ENCODE measurements around the gene KCNQ1.

Gene KCNQ1

DNA sequence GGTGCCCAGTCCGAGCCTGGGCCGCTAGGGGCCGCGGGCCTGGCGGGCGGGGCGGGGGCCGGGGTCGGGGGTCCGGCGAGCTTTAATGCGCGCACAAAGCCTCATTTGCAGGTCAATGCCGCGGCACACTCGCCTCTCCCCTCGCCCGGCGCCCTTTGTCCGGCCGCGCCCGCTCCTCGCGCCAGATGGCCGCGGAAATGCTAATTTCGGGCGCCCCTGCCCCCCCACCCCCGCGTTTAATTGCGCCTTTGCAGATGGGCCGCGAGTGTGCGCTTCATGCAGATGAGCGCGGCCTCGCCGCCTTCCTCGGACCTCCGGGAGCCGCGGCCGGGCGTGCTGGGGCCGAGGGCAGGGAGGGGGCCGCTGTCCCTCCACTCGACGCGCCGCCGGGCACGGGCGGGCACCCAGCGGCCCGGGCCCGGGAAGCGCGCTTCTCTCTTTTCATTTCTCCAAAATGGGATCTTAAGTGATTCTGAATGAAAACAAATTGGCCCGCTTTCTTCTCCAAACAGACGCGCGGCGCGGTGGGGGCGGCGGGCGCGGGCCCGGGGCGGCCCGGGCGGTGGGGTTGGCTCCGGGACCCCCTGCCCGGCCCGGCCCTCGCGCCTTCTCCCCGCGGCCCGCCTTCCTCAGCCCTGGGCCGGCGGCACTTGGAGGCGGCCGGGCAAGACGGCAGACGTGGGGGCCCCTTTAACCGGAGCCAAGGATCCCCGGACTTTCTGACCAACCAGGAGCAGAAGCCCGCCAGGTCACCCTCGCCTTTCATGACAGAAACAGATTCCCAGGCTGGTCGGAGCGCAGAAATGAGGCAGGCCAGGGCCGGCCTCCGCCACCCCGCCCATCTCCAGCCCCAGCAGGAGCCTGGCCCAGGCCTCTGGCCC lies 417.8 kb downstream of the KCNQ1 start:
- no peak for DNase-seq (ENCODE audit: low spot score)

DNA sequence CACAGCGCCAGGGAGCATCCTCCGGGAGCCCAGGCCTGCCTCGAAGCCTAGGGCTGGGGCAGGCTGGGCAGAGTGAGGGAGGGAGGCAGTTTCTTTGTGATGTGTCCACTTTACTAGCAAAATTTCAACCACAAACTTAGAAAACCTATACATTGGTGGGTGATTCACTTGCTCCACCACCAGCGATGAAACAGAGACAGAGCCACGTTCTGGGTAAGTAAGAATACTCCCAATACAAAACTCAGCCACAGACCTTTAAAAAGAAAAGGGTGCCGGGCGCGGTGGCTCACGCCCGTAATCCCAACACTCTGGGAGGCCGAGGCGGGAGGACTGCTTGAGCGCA lies 418.4 kb downstream of the KCNQ1 start:
- no peak for DNase-seq (ENCODE audit: low spot score)

DNA sequence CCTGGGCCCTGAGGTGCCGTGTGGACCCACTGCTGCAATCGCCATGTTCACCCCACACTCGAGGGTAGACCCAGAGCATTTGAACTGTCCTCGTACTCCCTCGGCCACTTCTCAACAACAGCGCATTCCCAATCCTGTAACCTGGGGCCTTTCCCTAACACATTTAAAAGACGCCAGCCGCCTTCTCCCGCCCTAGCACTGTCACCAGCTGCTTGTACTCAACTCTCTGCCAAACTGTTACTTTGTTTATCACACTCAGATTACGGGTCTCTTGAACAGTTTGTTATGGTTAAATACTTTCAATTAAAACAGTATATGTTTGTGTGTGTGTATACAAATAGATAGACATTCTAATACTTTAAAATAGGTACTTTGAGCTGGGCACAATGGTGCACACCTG lies 420.1 kb downstream of the KCNQ1 start:
- DNase-seq (ENCODE audit: low spot score) = no peak

DNA sequence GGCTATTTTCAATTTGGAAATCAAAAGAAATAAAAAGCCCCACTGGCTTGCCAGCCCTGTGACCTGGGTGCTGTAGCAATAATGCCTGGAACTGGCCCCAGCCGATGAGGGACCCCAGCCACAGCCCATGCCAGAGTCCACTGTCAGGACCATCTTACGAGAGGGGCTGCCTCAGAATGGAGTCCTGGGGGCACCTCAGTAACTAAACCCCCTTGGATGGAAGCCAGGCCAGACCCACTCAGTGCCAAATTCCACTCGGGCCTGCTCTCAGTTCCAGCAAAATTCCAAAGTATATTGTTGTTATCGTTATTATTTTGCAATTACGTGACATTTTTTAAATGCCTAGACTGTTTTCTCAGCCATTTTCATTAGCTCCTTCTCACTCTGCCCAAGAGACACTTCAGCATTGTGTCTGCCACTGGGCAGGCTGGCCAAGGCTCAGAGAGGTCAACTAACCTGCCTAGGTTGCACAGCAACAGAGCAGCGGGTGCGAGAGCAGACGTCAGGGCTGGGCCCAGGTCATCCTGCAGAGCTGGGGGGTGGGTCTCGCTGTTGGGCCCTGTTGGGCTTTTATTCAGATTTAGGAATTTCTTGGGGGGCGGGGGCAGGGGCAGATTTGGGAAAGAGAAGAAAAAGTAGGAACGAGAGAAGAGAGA lies 421.2 kb downstream of the KCNQ1 start:
- no peak for DNase-seq (ENCODE audit: low spot score)

DNA sequence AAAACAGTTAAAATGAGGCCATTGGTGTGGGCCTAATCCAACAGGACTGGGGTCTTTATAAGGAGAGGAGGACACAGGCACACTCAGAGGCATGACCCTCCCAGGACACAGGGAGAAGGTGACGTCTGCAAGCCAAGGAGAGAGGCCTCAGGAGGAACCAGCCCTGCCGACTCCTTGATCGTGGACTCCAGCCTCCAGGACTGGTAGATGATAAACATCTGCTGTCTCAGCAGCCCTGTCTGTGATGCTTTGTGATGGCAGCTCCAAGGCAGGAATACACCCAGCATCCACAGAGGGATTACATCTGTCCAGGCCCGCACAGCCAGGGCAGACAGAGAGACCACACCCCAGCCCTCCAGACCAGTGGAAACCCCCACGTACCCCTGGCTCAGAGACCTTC lies 422.3 kb downstream of the KCNQ1 start:
- no peak for DNase-seq (ENCODE audit: low spot score)

DNA sequence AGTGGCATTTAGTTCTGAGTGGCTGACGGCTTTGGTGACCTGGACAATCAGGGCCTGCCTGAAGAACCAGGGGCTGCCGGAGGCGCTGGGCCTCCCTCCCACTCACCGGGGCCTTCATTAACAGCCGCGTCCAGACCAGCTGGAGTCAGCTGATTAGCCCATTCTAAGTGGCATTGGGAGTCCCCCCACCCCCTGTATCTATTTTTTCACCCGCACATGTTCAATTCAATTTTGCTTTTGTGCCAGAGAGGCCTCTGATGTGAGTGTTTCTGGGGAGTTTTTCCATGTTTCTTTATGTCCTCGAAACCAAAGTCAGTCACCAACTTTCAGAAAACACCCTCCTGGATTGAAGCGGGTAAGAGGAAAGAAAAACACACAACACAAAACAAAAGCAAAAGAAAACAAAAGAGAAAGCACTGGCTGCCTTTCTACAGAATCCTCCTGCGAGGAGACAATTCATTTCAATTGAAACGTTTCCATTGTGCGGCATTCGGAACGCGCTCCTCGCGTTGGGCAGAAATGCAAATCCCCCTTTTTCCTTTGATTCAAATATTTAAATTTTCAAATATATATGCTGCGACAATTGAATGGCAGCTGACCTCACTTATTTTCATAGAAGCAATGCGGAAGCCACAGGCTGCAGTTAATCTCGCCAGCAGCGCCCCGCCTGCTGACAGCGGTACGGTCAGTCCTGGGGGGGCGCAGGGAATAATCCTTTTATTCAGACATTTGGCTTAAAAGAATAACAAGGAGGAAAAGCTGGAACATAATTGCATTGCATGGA lies 423.1 kb downstream of the KCNQ1 start:
- DNase-seq (ENCODE audit: low spot score) = no peak

DNA sequence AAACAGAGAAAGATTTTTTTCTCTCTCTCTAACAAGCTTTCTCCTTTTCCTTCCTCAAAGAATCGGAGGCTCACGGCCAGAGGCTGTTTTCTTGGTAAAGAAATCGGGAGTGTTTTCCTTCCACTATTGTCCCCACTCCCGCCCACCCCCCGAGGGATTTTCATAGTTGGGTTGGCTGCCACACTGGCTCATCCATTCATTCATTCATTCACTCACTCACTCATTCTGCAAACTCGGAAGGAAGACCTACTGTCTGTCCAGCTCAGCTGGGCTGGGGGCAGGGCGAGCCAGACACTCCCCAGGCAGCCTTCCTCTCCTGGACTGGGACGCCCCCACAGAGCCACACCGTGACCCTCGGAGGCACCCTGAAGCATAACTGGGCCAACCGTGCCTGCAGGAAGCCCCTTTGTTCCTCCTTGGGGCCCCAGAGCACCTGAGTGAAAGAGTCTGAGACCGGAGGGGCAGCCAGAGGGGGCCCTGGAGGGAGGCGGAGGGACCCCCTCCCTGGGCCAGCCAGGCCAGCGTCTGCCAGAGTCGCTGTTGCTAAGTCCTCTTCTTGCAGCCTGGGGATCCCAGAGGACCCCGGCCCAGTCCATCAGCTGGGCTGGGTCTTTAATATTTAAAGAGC lies 423.8 kb downstream of the KCNQ1 start:
- DNase-seq (ENCODE audit: low spot score) = no peak

DNA sequence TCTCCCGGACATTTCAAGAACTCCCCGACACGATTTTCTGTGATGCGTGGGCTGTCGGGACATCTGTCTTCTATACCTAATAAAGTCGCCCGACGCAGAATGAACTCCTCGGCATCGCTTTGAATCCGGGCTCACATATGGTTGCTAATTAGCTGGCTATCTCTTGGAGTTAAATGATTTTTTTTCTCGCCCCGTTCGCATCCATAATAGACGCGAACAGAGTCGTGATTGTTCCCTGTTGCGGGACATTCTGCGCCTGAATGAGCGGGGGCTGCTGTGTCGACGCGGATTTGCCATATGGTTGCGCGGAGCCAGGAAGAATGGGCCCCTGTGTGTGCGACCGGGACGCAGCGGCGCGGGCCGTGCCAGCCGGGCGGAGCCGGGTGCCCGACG lies 424.3 kb downstream of the KCNQ1 start:
- DNase-seq (ENCODE audit: low spot score) = no peak

DNA sequence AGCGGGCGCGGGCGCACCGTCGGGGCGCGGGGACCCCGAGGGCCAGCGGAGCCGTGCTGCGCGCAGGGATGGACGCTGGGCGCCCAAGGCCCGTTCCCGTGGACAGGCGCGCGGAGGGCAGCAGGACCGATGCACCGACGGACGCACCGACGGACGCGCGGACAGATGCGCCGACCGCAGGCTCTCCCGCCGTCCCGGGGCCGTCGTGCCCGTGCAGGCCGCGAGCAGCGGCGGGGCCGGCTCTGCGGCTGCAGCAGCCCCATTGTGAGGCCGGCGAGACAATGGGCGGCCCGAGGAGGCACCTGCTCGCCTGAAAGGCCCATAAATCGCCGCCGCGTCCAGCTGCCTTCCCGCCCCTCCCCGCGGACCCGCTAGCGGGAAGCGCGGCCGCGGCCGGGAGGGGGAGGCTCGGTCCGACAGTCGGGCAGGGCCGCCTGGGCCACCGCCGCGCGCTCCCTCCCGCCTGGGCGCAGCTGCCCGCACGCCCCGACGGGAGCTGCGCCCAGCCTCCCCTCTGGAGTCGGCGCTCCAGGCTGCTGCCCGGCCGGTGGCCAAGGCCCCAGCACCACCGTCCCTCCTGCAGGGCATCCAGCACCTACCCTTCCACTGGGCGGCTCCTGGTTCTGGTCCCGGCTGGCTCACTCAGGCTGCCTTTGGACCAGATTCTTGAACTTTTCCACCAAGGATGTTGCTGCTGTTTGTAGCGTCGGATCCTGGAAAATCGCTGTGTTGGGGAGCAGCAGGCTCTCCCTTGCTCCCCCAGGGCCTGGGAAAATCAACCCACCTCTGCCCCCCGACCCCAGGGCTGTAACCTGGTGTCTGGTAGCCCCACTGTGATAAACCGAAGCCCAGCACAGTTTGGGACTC lies 425.0 kb downstream of the KCNQ1 start:
- no peak for DNase-seq (ENCODE audit: low spot score)

DNA sequence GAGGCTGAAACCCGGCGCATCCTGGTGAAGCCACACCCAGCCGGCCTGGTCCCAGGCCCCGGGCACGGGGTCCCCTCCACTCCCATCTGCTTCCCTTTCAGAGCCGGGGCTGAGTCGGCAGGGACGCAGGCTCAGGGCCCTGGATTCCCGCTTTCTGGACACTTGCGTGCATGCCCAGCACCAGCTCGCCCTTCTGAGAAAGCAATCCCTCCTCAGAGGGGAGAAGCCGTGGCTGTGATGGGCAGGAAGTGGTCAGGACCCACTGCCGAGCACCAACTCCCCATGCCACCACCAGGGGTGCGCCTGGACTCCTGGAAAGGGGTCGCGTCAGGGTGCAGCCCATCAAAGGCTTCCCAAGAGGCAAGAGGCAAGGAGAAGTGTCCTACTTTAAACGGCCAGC lies 425.7 kb downstream of the KCNQ1 start:
- no peak for DNase-seq (ENCODE audit: low spot score)

DNA sequence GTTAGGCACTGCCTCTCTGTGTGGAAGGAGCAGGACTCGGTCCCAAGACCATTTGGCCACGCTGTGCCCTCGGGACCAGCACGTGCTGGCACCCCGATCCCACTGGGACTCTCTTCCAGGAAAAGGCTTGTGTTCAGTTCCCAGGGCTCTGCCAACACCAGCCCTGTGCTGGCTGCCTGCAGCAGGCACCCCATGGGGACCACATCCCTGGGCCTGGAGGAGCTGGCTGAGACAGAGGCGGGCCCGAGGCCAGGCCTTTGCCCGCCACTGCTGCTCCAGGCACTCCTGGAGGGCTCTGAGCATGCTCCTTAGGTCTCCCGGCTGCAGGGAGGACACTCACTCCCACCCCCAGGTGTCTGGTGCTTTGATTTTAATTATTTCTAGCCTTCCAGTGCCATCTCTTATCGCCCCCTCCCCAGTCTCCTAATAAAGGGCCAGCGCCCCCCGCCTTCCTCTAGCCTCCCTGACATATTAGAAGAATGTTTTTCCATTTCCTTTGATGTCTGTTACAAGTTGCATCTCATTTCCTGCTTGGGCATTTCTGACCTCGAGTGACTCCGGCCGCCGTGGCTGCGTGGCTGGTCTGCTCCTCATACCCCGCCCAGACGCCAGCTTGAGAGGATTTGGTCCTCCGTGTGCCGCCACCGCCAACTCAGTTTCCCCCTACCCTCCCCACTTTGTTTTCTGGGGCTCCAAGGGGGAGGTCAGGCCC lies 426.3 kb downstream of the KCNQ1 start:
- no peak for DNase-seq (ENCODE audit: low spot score)

DNA sequence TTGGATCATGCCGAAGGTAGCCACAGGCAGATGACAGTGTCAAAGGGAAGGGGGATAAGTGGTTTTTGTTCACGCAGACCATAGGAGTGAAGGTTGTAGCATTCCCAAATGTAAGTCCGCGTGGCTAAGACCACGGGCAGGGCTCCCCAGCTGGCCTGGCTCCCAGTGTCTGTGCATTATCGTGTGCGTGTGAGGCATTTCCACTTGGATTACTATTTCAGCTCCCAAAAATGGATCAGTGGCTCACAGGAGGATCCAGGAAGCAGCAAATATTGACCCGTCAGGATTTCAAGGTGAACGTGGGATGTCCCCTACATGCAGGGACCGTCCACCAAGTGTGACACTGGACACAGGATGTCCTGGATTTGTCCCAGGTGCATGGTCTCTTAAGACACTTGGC lies 430.2 kb downstream of the KCNQ1 start:
- no peak for DNase-seq (ENCODE audit: low spot score)

DNA sequence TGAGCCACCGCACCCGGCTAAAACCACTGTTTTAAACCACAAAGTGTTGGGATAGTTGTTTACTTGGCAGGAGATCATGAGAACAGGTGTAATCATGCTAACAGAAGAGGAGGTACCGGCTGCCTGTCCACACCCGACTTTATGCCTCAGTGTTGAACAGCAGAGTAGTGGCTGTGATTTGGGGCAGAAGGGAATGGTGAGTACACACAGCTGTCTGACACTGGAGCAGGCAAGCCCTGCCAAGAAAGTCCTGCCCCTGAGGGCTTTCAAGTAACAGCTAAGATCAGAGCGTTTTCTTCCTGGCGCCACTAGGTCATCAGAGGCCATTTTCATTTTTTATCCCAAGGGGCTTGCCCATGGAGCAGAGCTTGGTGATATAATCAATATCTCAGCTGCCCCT lies 432.7 kb downstream of the KCNQ1 start:
- DNase-seq (ENCODE audit: low spot score) = no peak

DNA sequence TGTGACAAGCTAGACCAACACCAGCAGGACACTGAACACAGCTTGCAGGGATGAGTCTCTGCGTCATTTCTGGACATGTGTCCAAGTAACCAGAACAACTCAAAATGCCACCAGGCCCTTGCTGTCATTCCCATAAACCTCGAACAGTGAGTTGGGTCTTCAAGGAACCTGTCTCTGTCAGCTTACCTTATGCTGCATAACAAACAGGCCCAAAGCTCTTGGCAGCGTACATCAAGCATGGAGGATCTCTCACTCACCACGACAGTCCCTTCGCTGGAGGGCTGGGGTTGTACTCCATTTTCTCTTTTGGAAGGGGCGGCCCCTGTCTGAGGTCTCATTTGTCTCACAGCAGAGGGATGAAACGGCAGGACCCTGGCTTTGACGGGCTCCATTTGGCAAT lies 434.0 kb downstream of the KCNQ1 start:
- DNase-seq (ENCODE audit: low spot score) = no peak

DNA sequence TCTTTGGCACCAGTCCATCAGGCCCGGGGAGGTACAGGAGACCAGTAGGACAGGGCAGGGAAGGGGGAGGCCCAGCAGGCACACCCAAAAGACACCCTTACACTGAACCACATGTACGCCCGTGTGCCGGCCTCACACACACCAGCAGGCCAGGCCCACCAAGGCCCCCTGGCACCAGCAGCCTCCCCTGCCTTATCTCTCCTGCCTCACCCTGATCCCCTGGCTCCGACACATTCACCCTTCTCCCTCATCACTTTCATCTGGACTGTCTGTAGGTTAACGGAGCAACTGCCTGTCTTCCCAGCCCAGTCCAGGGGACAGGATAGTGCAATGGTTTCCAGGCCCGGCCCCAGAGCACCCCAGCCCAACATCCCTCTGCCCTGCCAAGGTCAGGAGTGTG lies 435.8 kb downstream of the KCNQ1 start:
- no peak for DNase-seq (ENCODE audit: low spot score)

DNA sequence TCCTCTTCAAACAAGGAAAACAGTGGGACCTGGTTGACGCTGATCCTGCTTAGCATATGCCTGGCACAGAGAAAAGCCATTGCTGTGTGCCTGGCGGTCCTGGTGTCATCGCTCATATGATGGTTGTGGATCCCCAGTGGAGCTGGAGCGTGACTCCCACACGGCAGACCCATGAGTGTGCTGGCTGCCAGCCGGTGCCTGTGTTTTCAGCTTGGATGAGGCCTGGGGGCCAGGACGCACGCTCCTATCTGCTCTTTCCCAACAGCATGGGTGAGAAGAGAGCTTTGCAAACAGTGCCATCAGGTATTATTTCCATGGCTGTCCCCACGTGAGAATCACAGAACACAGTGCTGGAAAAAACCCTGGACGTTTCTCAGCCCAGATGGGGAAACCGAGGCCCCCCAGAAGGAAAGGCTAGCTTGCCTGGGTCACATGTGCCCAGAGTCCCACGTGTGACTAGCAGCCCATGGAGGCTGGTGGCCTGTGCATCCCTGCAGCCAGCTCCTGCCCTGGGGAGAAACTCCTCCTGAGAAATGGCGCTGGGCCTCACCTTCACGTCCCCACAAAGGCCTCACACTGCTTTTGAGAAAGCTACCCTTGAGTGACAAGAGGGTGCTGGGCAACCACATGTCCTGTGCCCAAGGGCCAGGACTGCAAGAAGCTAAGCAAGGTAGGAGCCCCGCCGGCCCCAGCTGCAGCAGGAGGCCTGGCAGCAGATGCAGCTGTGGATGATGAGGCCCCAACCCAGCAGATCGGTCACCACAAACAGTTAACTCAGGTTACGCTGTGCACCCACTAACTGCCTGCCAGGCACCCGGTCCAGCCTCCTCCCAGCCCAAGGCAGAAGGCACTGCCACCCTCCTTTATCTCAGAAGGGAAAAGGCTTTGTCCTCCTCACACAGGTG lies 436.5 kb downstream of the KCNQ1 start:
- no peak for DNase-seq (ENCODE audit: low spot score)

DNA sequence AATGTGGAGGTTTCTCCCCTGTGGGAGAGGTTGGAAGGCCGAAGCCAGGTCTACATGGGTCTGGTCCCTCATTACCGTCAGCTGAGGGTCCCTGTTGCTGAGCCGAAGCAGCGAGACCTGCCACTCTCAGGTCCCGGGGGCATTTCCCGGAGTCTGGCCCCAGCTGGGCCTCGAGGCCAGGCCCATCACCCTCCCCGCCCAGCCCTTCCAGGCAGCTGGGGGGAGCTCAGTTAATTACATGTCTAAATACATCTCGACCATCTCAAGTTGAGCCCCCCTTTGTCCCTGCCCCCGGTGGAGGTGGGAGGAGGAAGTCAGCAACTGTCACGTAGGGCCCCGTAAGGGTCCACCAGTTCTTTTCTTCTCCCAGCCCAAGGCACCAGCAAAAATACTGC lies 437.2 kb downstream of the KCNQ1 start:
- no peak for DNase-seq (ENCODE audit: low spot score)

DNA sequence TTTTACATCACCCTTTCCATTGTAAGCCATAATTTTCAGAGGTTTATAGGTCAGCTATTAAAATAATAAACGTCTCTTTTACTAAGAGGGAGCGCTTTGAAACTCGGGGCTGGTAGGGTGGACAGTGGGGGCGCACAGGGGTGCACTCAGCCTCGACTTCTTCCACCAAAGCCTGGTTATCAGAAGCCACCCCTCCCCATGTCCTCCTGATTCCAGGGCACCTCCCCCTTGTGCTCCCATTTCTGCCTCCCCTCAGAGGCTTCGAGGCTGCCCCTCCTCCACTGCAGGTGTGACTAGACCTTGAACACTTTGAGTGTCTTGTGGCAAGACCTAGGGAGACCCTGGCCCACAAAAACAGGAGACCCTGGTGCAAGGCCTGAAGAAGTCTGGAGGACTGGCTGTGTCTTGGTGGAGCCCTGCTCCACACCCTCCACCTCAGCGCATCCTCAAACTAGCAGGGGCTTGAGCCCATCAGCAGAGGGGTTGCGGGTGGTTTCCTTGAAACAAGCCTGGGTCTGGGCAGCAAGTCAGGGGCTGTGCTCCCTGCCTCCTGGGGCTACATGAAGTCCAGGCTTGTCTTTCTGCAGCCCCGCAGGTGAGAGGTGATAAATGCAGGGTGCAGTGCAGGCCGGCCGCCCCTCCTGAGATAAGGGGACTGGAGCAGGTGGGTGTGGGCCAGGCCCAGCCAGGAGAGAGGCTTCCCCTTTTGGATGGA lies 437.7 kb downstream of the KCNQ1 start:
- DNase-seq (ENCODE audit: low spot score) = no peak

DNA sequence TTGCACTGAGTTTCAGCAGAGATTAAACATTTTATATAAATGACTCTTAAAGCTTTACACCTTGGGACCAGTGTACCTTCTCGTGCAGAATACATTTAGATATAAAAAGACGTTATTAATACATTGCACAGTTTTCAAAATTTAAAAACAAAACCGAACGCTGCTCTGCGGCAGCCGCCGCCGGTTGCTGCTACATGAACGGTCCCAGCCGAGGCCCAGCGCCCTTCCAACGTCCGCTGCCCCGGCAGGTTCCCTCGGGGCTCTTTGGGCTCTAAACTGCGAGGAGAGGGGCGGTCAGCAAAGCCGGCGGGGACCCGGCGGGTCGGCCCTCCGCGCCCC lies 438.8 kb downstream of the KCNQ1 start:
- no peak for DNase-seq (ENCODE audit: low spot score)

All from D341Med (cell line).